Nephron progenitor cell (in vitro differentiated cells): Measurements from ENCODE around the gene CLNK.

ENCODE experiments used
- DNase-seq: peaks from one replicate; pipeline ENCODE4 v3.0.0; 2021
- H3K27ac Mint-ChIP-seq: 2 replicates; pipeline ENCODE4 v1.8.0; 2021; ENCODE audit warnings: mild to moderate bottlenecking, moderate library complexity, mixed read lengths
- H3K27me3 Mint-ChIP-seq: 2 replicates; pipeline ENCODE4 v1.8.0; 2021; ENCODE audit warnings: mild to moderate bottlenecking, low read depth, mixed read lengths; ENCODE audit not compliant: poor library complexity
- H3K36me3 Mint-ChIP-seq: 2 replicates; pipeline ENCODE4 v1.8.0; 2021; ENCODE audit warnings: low read depth, mixed read lengths
- H3K4me1 Mint-ChIP-seq: 2 replicates; pipeline ENCODE4 v1.8.0; 2021; ENCODE audit warnings: mixed read lengths
- H3K4me3 Mint-ChIP-seq: 2 replicates; pipeline ENCODE4 v1.8.0; 2021; ENCODE audit warnings: mild to moderate bottlenecking, moderate library complexity, mixed read lengths
- H3K9me3 Mint-ChIP-seq: 2 replicates; pipeline ENCODE4 v1.8.0; 2021; ENCODE audit warnings: mild to moderate bottlenecking, moderate library complexity, mixed read lengths
- CTCF ChIP-seq: fragments of 200-600 bp; sonication (generic); IDR thresholded peaks from 2 replicates; pipeline ENCODE4 v1.5.0; 2021; ENCODE audit warnings: antibody characterized with exemption

Gene CLNK

GRCh38 chr4:10684631-10685030, at the start of gene CLNK:
Gene CLNK (minus strand): TSS chr4:10684768. CDS start chr4:10667869, 16,899 bp downstream.
- Mint-ChIP-seq H3K9me3 (no peaks in the 10 kb centered on the region), H3K27me3 (no peaks in the 10 kb centered on the region), H3K36me3 (no peaks in the 10 kb centered on the region), H3K4me3 (no peak within 1 kb of the TSS), H3K27ac (no peak within 1 kb of the TSS), H3K4me1 (peaks cover 5% of the 10 kb centered on the region)
- DNase-seq, result no peak
- TF ChIP-seq CTCF, result no peak

GRCh38 chr4:10733481-10734062, 49.0 kb upstream of the CLNK start:
- no peaks in the 10 kb centered on the region for H3K27me3 Mint-ChIP-seq
- no peaks in the 10 kb centered on the region for H3K36me3 Mint-ChIP-seq
- no peak for DNase-seq
- H3K4me3 Mint-ChIP-seq, result no peak overlapping the region
- TF ChIP-seq CTCF, result no peak
- no peak overlapping the region for H3K27ac Mint-ChIP-seq
- H3K4me1 Mint-ChIP-seq, result no peaks in the 10 kb centered on the region
- no peaks in the 10 kb centered on the region for H3K9me3 Mint-ChIP-seq

- Mint-ChIP-seq H3K4me1 (no peaks in the 10 kb centered on the region), H3K4me3 (no peak overlapping the region), H3K36me3 (no peaks in the 10 kb centered on the region), H3K27me3 (no peaks in the 10 kb centered on the region), H3K9me3 (no peaks in the 10 kb centered on the region), H3K27ac (no peak overlapping the region)
- no peak for TF ChIP-seq CTCF
- DNase-seq, result no peak
These were observed 48.4 kb upstream of the CLNK start for GRCh38 chr4:10732914-10733415.

- DNase-seq, result no peak
- Mint-ChIP-seq H3K4me3 (no peak overlapping the region), H3K9me3 (no peaks in the 10 kb centered on the region)
These were observed 47.8 kb upstream of the CLNK start for GRCh38 chr4:10732235-10732913.

GRCh38 chr4:10731690-10732089, 47.1 kb upstream of the CLNK start:
- H3K4me3 Mint-ChIP-seq, result no peak overlapping the region
- no peak for DNase-seq

More at GRCh38 chr4:10732235-10732913, 47.8 kb upstream of the CLNK start:
- Mint-ChIP-seq H3K27ac (no peak overlapping the region), H3K36me3 (no peaks in the 10 kb centered on the region), H3K4me1 (no peaks in the 10 kb centered on the region), H3K27me3 (no peaks in the 10 kb centered on the region)
- no peak for TF ChIP-seq CTCF

More at GRCh38 chr4:10731690-10732089, 47.1 kb upstream of the CLNK start:
- Mint-ChIP-seq H3K27ac (no peak overlapping the region), H3K27me3 (no peaks in the 10 kb centered on the region), H3K9me3 (no peaks in the 10 kb centered on the region), H3K4me1 (no peaks in the 10 kb centered on the region), H3K36me3 (no peaks in the 10 kb centered on the region)
- TF ChIP-seq CTCF, result no peak
